ENCODE measurements around the gene LMX1B.

Gene LMX1B

GRCh38 chr9:126700903-126701812 lies 87.4 kb downstream of the LMX1B start:
- H3K36me3 ChIP-seq (ENCODE audit: control insufficient read depth, insufficient read depth, low read length), result no peaks in the 10 kb centered on the region
- DNase-seq, result no peak
- peaks cover 11% of the 10 kb centered on the region for H3K4me1 ChIP-seq (ENCODE audit: control insufficient read depth, insufficient read depth, low read length, poor library complexity, severe bottlenecking)
- H3K27ac ChIP-seq (ENCODE audit: insufficient read depth, low read length, poor library complexity, severe bottlenecking), result no peak overlapping the region
- no peaks in the 10 kb centered on the region for H3K9me3 ChIP-seq (ENCODE audit: control insufficient read depth, low read length)
- peaks cover 5% of the 10 kb centered on the region for H3K27me3 ChIP-seq (replicated peaks; ENCODE audit: control insufficient read depth, insufficient read depth, low read length, poor library complexity, severe bottlenecking)
- H3K4me3 ChIP-seq (ENCODE audit: insufficient read depth, low read depth, low read length, poor library complexity, severe bottlenecking), result no peak overlapping the region

GRCh38 chr9:126701813-126702140 lies 88.0 kb downstream of the LMX1B start:
- H3K36me3 ChIP-seq (ENCODE audit: control insufficient read depth, insufficient read depth, low read length), result no peaks in the 10 kb centered on the region
- peaks cover 14% of the 10 kb centered on the region for H3K4me1 ChIP-seq (ENCODE audit: control insufficient read depth, insufficient read depth, low read length, poor library complexity, severe bottlenecking)
- no peaks in the 10 kb centered on the region for H3K9me3 ChIP-seq (ENCODE audit: control insufficient read depth, low read length)
- DNase-seq, result no peak
- H3K27me3 ChIP-seq (replicated peaks; ENCODE audit: control insufficient read depth, insufficient read depth, low read length, poor library complexity, severe bottlenecking), result peaks cover 5% of the 10 kb centered on the region
- no peak overlapping the region for H3K27ac ChIP-seq (ENCODE audit: insufficient read depth, low read length, poor library complexity, severe bottlenecking)
- no peak overlapping the region for H3K4me3 ChIP-seq (ENCODE audit: insufficient read depth, low read depth, low read length, poor library complexity, severe bottlenecking)

- Histone ChIP-seq H3K4me3 (ENCODE audit: insufficient read depth, low read depth, low read length, poor library complexity, severe bottlenecking) (no peak overlapping the region), H3K36me3 (ENCODE audit: control insufficient read depth, insufficient read depth, low read length) (no peaks in the 10 kb centered on the region), H3K4me1 (ENCODE audit: control insufficient read depth, insufficient read depth, low read length, poor library complexity, severe bottlenecking) (peaks cover 14% of the 10 kb centered on the region), H3K27me3 (replicated peaks; ENCODE audit: control insufficient read depth, insufficient read depth, low read length, poor library complexity, severe bottlenecking) (peaks cover 5% of the 10 kb centered on the region), H3K9me3 (ENCODE audit: control insufficient read depth, low read length) (no peaks in the 10 kb centered on the region), H3K27ac (ENCODE audit: insufficient read depth, low read length, poor library complexity, severe bottlenecking) (no peak overlapping the region)
- DNase-seq, result peak in 1 of 3 donors; percentile 23
Measured at GRCh38 chr9:126702151-126703001, 88.6 kb downstream of the LMX1B start.

- no peak overlapping the region for H3K27ac ChIP-seq (ENCODE audit: insufficient read depth, low read length, poor library complexity, severe bottlenecking)
- peaks cover 5% of the 10 kb centered on the region for H3K27me3 ChIP-seq (replicated peaks; ENCODE audit: control insufficient read depth, insufficient read depth, low read length, poor library complexity, severe bottlenecking)
- no peak for DNase-seq
- H3K9me3 ChIP-seq (ENCODE audit: control insufficient read depth, low read length), result no peaks in the 10 kb centered on the region
- no peak overlapping the region for H3K4me3 ChIP-seq (ENCODE audit: insufficient read depth, low read depth, low read length, poor library complexity, severe bottlenecking)
- no peaks in the 10 kb centered on the region for H3K36me3 ChIP-seq (ENCODE audit: control insufficient read depth, insufficient read depth, low read length)
- peaks cover 14% of the 10 kb centered on the region for H3K4me1 ChIP-seq (ENCODE audit: control insufficient read depth, insufficient read depth, low read length, poor library complexity, severe bottlenecking)
Measured at GRCh38 chr9:126703002-126703865, 89.5 kb downstream of the LMX1B start.

GRCh38 chr9:126703866-126704156 lies 90.1 kb downstream of the LMX1B start:
- Histone ChIP-seq H3K27ac (ENCODE audit: insufficient read depth, low read length, poor library complexity, severe bottlenecking) (no peak overlapping the region), H3K9me3 (ENCODE audit: control insufficient read depth, low read length) (no peaks in the 10 kb centered on the region), H3K27me3 (replicated peaks; ENCODE audit: control insufficient read depth, insufficient read depth, low read length, poor library complexity, severe bottlenecking) (peaks cover 5% of the 10 kb centered on the region), H3K4me3 (ENCODE audit: insufficient read depth, low read depth, low read length, poor library complexity, severe bottlenecking) (no peak overlapping the region), H3K36me3 (ENCODE audit: control insufficient read depth, insufficient read depth, low read length) (no peaks in the 10 kb centered on the region), H3K4me1 (ENCODE audit: control insufficient read depth, insufficient read depth, low read length, poor library complexity, severe bottlenecking) (peaks cover 14% of the 10 kb centered on the region)
- DNase-seq, result no peak

- no peak overlapping the region for H3K4me3 ChIP-seq (ENCODE audit: insufficient read depth, low read depth, low read length, poor library complexity, severe bottlenecking)
- no peak overlapping the region for H3K27ac ChIP-seq (ENCODE audit: insufficient read depth, low read length, poor library complexity, severe bottlenecking)
- DNase-seq, result no peak
- no peaks in the 10 kb centered on the region for H3K36me3 ChIP-seq (ENCODE audit: control insufficient read depth, insufficient read depth, low read length)
- H3K27me3 ChIP-seq (replicated peaks; ENCODE audit: control insufficient read depth, insufficient read depth, low read length, poor library complexity, severe bottlenecking), result peaks cover 5% of the 10 kb centered on the region
- H3K9me3 ChIP-seq (ENCODE audit: control insufficient read depth, low read length), result no peaks in the 10 kb centered on the region
- peaks cover 14% of the 10 kb centered on the region for H3K4me1 ChIP-seq (ENCODE audit: control insufficient read depth, insufficient read depth, low read length, poor library complexity, severe bottlenecking)
Measured at GRCh38 chr9:126704157-126704891, 90.6 kb downstream of the LMX1B start.

GRCh38 chr9:126704892-126705766 lies 91.4 kb downstream of the LMX1B start:
- Histone ChIP-seq H3K27ac (ENCODE audit: insufficient read depth, low read length, poor library complexity, severe bottlenecking) (no peak overlapping the region), H3K4me3 (ENCODE audit: insufficient read depth, low read depth, low read length, poor library complexity, severe bottlenecking) (peak overlapping the region; percentile 9), H3K27me3 (replicated peaks; ENCODE audit: control insufficient read depth, insufficient read depth, low read length, poor library complexity, severe bottlenecking) (peaks cover 5% of the 10 kb centered on the region), H3K36me3 (ENCODE audit: control insufficient read depth, insufficient read depth, low read length) (no peaks in the 10 kb centered on the region), H3K9me3 (ENCODE audit: control insufficient read depth, low read length) (no peaks in the 10 kb centered on the region), H3K4me1 (ENCODE audit: control insufficient read depth, insufficient read depth, low read length, poor library complexity, severe bottlenecking) (peaks cover 14% of the 10 kb centered on the region)
- DNase-seq, result peak; percentile 64 to 79 (median 68)

GRCh38 chr9:126705767-126706697 lies 92.3 kb downstream of the LMX1B start:
- H3K9me3 ChIP-seq (ENCODE audit: control insufficient read depth, low read length), result no peaks in the 10 kb centered on the region
- DNase-seq, result peak; percentile 40 to 61 (median 40)
- no peaks in the 10 kb centered on the region for H3K36me3 ChIP-seq (ENCODE audit: control insufficient read depth, insufficient read depth, low read length)
- H3K27ac ChIP-seq (ENCODE audit: insufficient read depth, low read length, poor library complexity, severe bottlenecking), result no peak overlapping the region
- H3K4me3 ChIP-seq (ENCODE audit: insufficient read depth, low read depth, low read length, poor library complexity, severe bottlenecking), result peak overlapping the region; percentile 9
- peaks cover 14% of the 10 kb centered on the region for H3K4me1 ChIP-seq (ENCODE audit: control insufficient read depth, insufficient read depth, low read length, poor library complexity, severe bottlenecking)
- peaks cover 5% of the 10 kb centered on the region for H3K27me3 ChIP-seq (replicated peaks; ENCODE audit: control insufficient read depth, insufficient read depth, low read length, poor library complexity, severe bottlenecking)

Measured in effector memory CD4-positive, alpha-beta T cell (primary cell).